Neural cell (in vitro differentiated cells): ENCODE measurements around the gene TPM1. TPM values are rescaled to one million over a fixed set of nuclear protein-coding genes. Genes with fewer than 3 reads are reported as not detected.

ENCODE experiments used
- H2AFZ ChIP-seq: fragments of 200-600, 300-800 bp; sonication (generic), shearing (Covaris generic); 2 replicates; pipeline ENCODE4 v1.6.0; 2014; ENCODE audit warnings: low read depth, mild to moderate bottlenecking, antibody characterized with exemption, low read length, moderate library complexity
- H3F3A ChIP-seq: fragments of 200-600 bp; shearing (Covaris generic); 2 replicates; pipeline ENCODE4 v1.6.1; 2016; ENCODE audit warnings: mild to moderate bottlenecking, moderate library complexity, mixed read lengths, antibody characterized with exemption, low read length; ENCODE audit not compliant: insufficient read depth, poor library complexity, severe bottlenecking
- H3K27ac ChIP-seq: fragments of 200-600, 300-800 bp; sonication (generic), shearing (Covaris generic); 2 replicates; pipeline ENCODE4 v1.5.1; 2014; ENCODE audit warnings: mild to moderate bottlenecking, low read length, moderate library complexity
- H3K27me3 ChIP-seq: fragments of 300-800, 200-600 bp; sonication (generic), shearing (Covaris generic); 2 replicates; pipeline ENCODE4 v1.6.0; 2014; ENCODE audit warnings: mild to moderate bottlenecking, low read depth, low read length, moderate library complexity; ENCODE audit not compliant: insufficient read depth
- H3K36me3 ChIP-seq: fragments of 300-800, 200-600 bp; sonication (generic), shearing (Covaris generic); 2 replicates; pipeline ENCODE4 v1.5.1; 2014; ENCODE audit warnings: mild to moderate bottlenecking, antibody characterized with exemption, low read length, moderate library complexity; ENCODE audit not compliant: insufficient read depth
- H3K4me2 ChIP-seq: fragments of 300-800, 200-600 bp; sonication (generic), shearing (Covaris generic); 2 replicates; pipeline ENCODE4 v1.6.0; 2014; ENCODE audit warnings: mild to moderate bottlenecking, low read length
- H3K4me3 ChIP-seq: fragments of 300-800, 200-600 bp; sonication (generic), shearing (Covaris generic); 2 replicates; pipeline ENCODE4 v1.5.1; 2014; ENCODE audit warnings: mild to moderate bottlenecking, low read length, moderate library complexity
- H3K79me2 ChIP-seq: fragments of 200-600 bp; shearing (Covaris generic); replicated peaks from 2 replicates; pipeline ENCODE4 v1.6.0; 2014; ENCODE audit warnings: mild to moderate bottlenecking, low read length, moderate library complexity; ENCODE audit not compliant: insufficient read depth
- H3K9ac ChIP-seq: fragments of 300-800, 200-600 bp; sonication (generic), shearing (Covaris generic); 2 replicates; pipeline ENCODE4 v1.6.1; 2016; ENCODE audit warnings: mild to moderate bottlenecking, low read length, mixed read lengths
- H3K9me2 ChIP-seq: fragments of 200-600 bp; shearing (Covaris generic); 2 replicates; pipeline ENCODE4 v1.6.1; 2016; ENCODE audit warnings: mild to moderate bottlenecking, low read length, mixed read lengths; ENCODE audit not compliant: insufficient read depth
- H3K9me3 ChIP-seq: fragments of 200-600, 300-800 bp; sonication (generic), shearing (Covaris generic); 2 replicates; pipeline ENCODE4 v1.6.1; 2016; ENCODE audit warnings: mild to moderate bottlenecking, mixed run types, low read length, moderate library complexity, mixed read lengths
- H4K20me1 ChIP-seq: fragments of 200-600 bp; shearing (Covaris generic); 2 replicates; pipeline ENCODE4 v1.6.1; 2016; ENCODE audit warnings: mild to moderate bottlenecking, mixed run types; ENCODE audit not compliant: insufficient read depth
- CTCF ChIP-seq: fragments of 450-650 bp; IDR thresholded peaks from 2 replicates; pipeline ENCODE4 v1.5.1; 2014; ENCODE audit warnings: antibody characterized with exemption, mild to moderate bottlenecking, moderate library complexity; ENCODE audit not compliant: poor library complexity, severe bottlenecking
- EP300 ChIP-seq: fragments of 450-650 bp; conservative IDR thresholded peaks from 2 replicates; pipeline ENCODE4 v1.6.1; 2014; ENCODE audit warnings: antibody characterized with exemption, mild to moderate bottlenecking, moderate library complexity; ENCODE audit not compliant: poor library complexity, severe bottlenecking
- EZH2 ChIP-seq: fragments of 200-600, 300-800 bp; shearing (Covaris generic), sonication (generic); IDR thresholded peaks from 2 replicates; pipeline ENCODE4 v1.6.1; 2014; ENCODE audit warnings: antibody characterized with exemption, low read length, borderline replicate concordance, mild to moderate bottlenecking; ENCODE audit not compliant: insufficient read depth, poor library complexity, severe bottlenecking
- MXI1 ChIP-seq: fragments of 450-650 bp; conservative IDR thresholded peaks from 2 replicates; pipeline ENCODE4 v1.6.1; 2014; ENCODE audit warnings: antibody characterized with exemption, mild to moderate bottlenecking; ENCODE audit not compliant: poor library complexity, severe bottlenecking
- POLR2AphosphoS5 ChIP-seq: IDR thresholded peaks from 2 replicates; pipeline ENCODE4 v1.6.1; 2012
- RAD21 ChIP-seq: fragments of 450-650 bp; conservative IDR thresholded peaks from 2 replicates; pipeline ENCODE4 v1.6.1; 2014; ENCODE audit warnings: antibody characterized with exemption, mild to moderate bottlenecking, moderate library complexity
- REST ChIP-seq: IDR thresholded peaks from 2 replicates; pipeline ENCODE4 v1.6.1; 2012; ENCODE audit warnings: borderline replicate concordance
- SMC3 ChIP-seq: fragments of 450-650 bp; conservative IDR thresholded peaks from 2 replicates; pipeline ENCODE4 v1.6.1; 2014; ENCODE audit warnings: antibody characterized with exemption, mild to moderate bottlenecking, moderate library complexity; ENCODE audit not compliant: poor library complexity
- TAF1 ChIP-seq: IDR thresholded peaks from 2 replicates; pipeline ENCODE4 v1.6.1; 2012; ENCODE audit warnings: low read depth
- polyA plus RNA-seq: library from polyadenylated mRNA; depleted of rRNA; stranded (reverse); fragments of >200 nt; gene quantifications from 2 replicates; pipeline ENCODE4 v1.2.3, GENCODE V29; 2014

TPM1 gene
- polyA plus RNA-seq, 1 donor from 2014 or later: 254 TPM

GRCh38 chr15:63111481-63111880 lies 68.9 kb downstream of the TPM1 start:
- no peaks in the 10 kb centered on the region for H3K79me2 ChIP-seq
- no peak overlapping the region for H3K4me2 ChIP-seq
- no peak overlapping the region for H3K9ac ChIP-seq
- TF ChIP-seq REST (no peak), POLR2AphosphoS5 (no peak), EP300 (no peak), TAF1 (no peak), CTCF (no peak), RAD21 (no peak), SMC3 (no peak), EZH2 (no peak), MXI1 (no peak)
- no peaks in the 10 kb centered on the region for H3K9me2 ChIP-seq
- no peak overlapping the region for H3K27ac ChIP-seq
- H3K27me3 ChIP-seq: no peaks in the 10 kb centered on the region
- H2AFZ ChIP-seq: no peak overlapping the region
- H3K36me3 ChIP-seq: no peaks in the 10 kb centered on the region
- no peaks in the 10 kb centered on the region for H4K20me1 ChIP-seq
- no peaks in the 10 kb centered on the region for H3F3A ChIP-seq
- no peak overlapping the region for H3K4me3 ChIP-seq
- no peaks in the 10 kb centered on the region for H3K9me3 ChIP-seq

GRCh38 chr15:63112871-63113270 lies 70.3 kb downstream of the TPM1 start:
- no peak for TF ChIP-seq MXI1
- no peak for TF ChIP-seq EZH2
- no peak for TF ChIP-seq CTCF
- no peak for TF ChIP-seq EP300
- TF ChIP-seq SMC3: no peak
- Histone ChIP-seq H2AFZ (no peak overlapping the region), H3K79me2 (no peaks in the 10 kb centered on the region), H3K36me3 (no peaks in the 10 kb centered on the region), H3K9me2 (no peaks in the 10 kb centered on the region), H3K9me3 (no peaks in the 10 kb centered on the region), H3K4me2 (no peak overlapping the region), H3K27me3 (no peaks in the 10 kb centered on the region), H4K20me1 (no peaks in the 10 kb centered on the region), H3K9ac (no peak overlapping the region), H3K27ac (no peak overlapping the region), H3F3A (no peaks in the 10 kb centered on the region), H3K4me3 (no peak overlapping the region)
